ENCODE data around the gene RDH13. TPM values are rescaled to one million over a fixed set of nuclear protein-coding genes. Genes with fewer than 3 reads are reported as not detected.
A peak's percentile ranks its signal among the peaks of the same experiment; 100 is the strongest.

The RDH13 gene
- total and polyA plus RNA-seq, 10 of the 15 experiments (the other 5 are each of a cell fraction or from before 2014, with no cell fraction given) = 1.3 to 11.6 (median 8.9) TPM

- TF ChIP-seq MEF2A (IDR thresholded peaks at IDR 0.05; ENCODE audit: insufficient read depth, low read depth, low read length) = no peak
- peak; percentile 31 for TF ChIP-seq MEF2B (IDR thresholded peaks at IDR 0.05; ENCODE audit: partially characterized antibody, poor library complexity, severe bottlenecking)
- TF ChIP-seq NR2F1 (conservative IDR thresholded peaks at IDR 0.05) = peak; percentile 89
- TF ChIP-seq GATAD2B (conservative IDR thresholded peaks at IDR 0.05; ENCODE audit: low read depth) = peak; percentile 35; the same call in 1 of the 2 replicates
- TF ChIP-seq MYC (IDR thresholded peaks at IDR 0.05; ENCODE audit: insufficient read depth, insufficient read length, insufficient replicate concordance, low read length, severe bottlenecking) = no peak
- TF ChIP-seq RELB (IDR thresholded peaks at IDR 0.05; ENCODE audit: low read depth) = no peak
- TF ChIP-seq RFX5 (IDR thresholded peaks at IDR 0.05; ENCODE audit: low read depth, low read length) = no peak
These were observed 18.2 kb upstream of the RDH13 start (continued) for GRCh38 chr19:55080968-55081769.

- H3K27me3 ChIP-seq (replicated peaks in 1 of 2; ENCODE audit: control insufficient read depth in 2 of 2, insufficient read depth in 2 of 2, low read length in 1 of 2) = no peaks in the 10 kb centered on the region; a peak in 1 of 4 replicates
- H3K27ac ChIP-seq (ENCODE audit: control insufficient read depth, insufficient read depth) = no peak overlapping the region
- WGBS (ENCODE audit: insufficient coverage, insufficient replicate concordance, low lambda C conversion rate, missing lambda C conversion rate) = 18% methylated on average over 46 of the region's 55 CpGs
- no peaks in the 10 kb centered on the region for H3K79me2 ChIP-seq (ENCODE audit: control insufficient read depth, insufficient read depth, low read length)
- peaks cover 7% of the 10 kb centered on the region; the same call in 1 of the 2 replicates for H3K4me1 ChIP-seq (ENCODE audit: control insufficient read depth, insufficient read depth, low read length)
- H3K36me3 ChIP-seq (ENCODE audit: control insufficient read depth in 2 of 2, insufficient read depth in 2 of 2, low read length in 1 of 2) = no peaks in the 10 kb centered on the region
- intact Hi-C loops (cut with micrococcal nuclease; ENCODE audit: unreplicated experiment) (no loop called here), in situ Hi-C loops (cut with MboI) (no loop called here)
- H4K20me1 ChIP-seq (ENCODE audit: control insufficient read depth, insufficient read depth) = no peaks in the 10 kb centered on the region
- peak overlapping the region; percentile 60; the same call in 1 of the 2 replicates for H3K4me3 ChIP-seq
- SMC1A ChIA-PET (ENCODE audit: uncharacterized antibody, unreplicated experiment) = no interaction called here
- DNase-seq (ENCODE audit: low read depth, low spot score) = no peak
- H2AFZ ChIP-seq (ENCODE audit: control insufficient read depth, low read depth, low read length) = peak overlapping the region; percentile 80
- BruUV-seq (replicated peaks) = no TSS peak
- no peaks in the 10 kb centered on the region; the same call in 2 of the 3 replicates for H3K9me3 ChIP-seq (replicated peaks; ENCODE audit: control insufficient read depth, insufficient read depth, low read length)
- ATAC-seq = peak; percentile 88
- peak overlapping the region; percentile 97 for H3K4me2 ChIP-seq (ENCODE audit: control insufficient read depth, insufficient read depth)
- CTCF ChIA-PET = interaction anchor here (0.8 to 1.0 kb wide), 2 partner anchors 9 to 17 kb away, joined by 3 to 5 read pairs; partner anchors contain the start of gene RDH13
- H3K9ac ChIP-seq (ENCODE audit: control insufficient read depth, insufficient read depth, low read length) = peak overlapping the region; percentile 13; the same call in 1 of the 2 replicates
- POLR2A ChIA-PET = interaction anchor here (0.9 kb wide), 1 partner anchor 70 kb away, joined by 3 read pairs; no protein-coding TSS in a partner anchor
- RAD21 ChIA-PET (ENCODE audit: unreplicated experiment) = interaction anchor here (1.0 to 1.7 kb wide), 2 partner anchors 18 to 406 kb away, joined by 3 to 6 read pairs; partner anchors contain the start of gene RDH13
- FAIRE-seq = no peak
- TF ChIP-seq NFXL1 (IDR thresholded peaks at IDR 0.05; ENCODE audit: borderline replicate concordance) = no peak
- no peak for TF ChIP-seq IRF5 (IDR thresholded peaks at IDR 0.05; ENCODE audit: borderline replicate concordance)
- TF ChIP-seq, protein P1, sequence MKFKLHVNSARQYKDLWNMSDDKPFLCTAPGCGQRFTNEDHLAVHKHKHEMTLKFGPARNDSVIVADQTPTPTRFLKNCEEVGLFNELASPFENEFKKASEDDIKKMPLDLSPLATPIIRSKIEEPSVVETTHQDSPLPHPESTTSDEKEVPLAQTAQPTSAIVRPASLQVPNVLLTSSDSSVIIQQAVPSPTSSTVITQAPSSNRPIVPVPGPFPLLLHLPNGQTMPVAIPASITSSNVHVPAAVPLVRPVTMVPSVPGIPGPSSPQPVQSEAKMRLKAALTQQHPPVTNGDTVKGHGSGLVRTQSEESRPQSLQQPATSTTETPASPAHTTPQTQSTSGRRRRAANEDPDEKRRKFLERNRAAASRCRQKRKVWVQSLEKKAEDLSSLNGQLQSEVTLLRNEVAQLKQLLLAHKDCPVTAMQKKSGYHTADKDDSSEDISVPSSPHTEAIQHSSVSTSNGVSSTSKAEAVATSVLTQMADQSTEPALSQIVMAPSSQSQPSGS (IDR thresholded peaks at IDR 0.05; ENCODE audit: low read length) = no peak
- TF ChIP-seq E2F4 (IDR thresholded peaks at IDR 0.05; ENCODE audit: low read depth, low read length) = no peak
- TF ChIP-seq SPI1 (IDR thresholded peaks at IDR 0.05; ENCODE audit: borderline replicate concordance, insufficient read depth, low read depth, low read length) = no peak; the same call in 1 of the 2 replicates
- no peak for TF ChIP-seq CHD1 (IDR thresholded peaks at IDR 0.05; ENCODE audit: low read depth, low read length)
- TF ChIP-seq PML (IDR thresholded peaks at IDR 0.05; ENCODE audit: low read length) = no peak
These were observed 17.4 kb upstream of the RDH13 start for GRCh38 chr19:55080121-55080967.

Measured in GM12878 (cell line).